K562 (cell line): ENCODE data around the gene KCTD17. TPM values are rescaled to one million over a fixed set of nuclear protein-coding genes. Genes with fewer than 3 reads are reported as not detected.

Experiments used
- ATAC-seq: fragments of 200-7000 bp; cut with Tn5 transposase; 3 replicates; pipeline ENCODE4 v1.9.1; 2020; ENCODE audit warnings: moderate library complexity
- BruUV-seq: library from RNA; stranded (reverse); fragments of 400-500 nt; replicated peaks from 2 replicates; lab custom pipeline; 2021; lab: Mats Ljungman, UMichigan
- CTCF ChIA-PET: fragments of 300-600 bp; formaldehyde crosslinking; extraction: SDS; loops from one replicate; lab custom pipeline; 2021; ENCODE audit warnings: low intra/inter-chr PET ratio; lab: Yijun Ruan, JAX
- POLR2A ChIA-PET: fragments of 300-600, 350-650 bp; sonication (Branson Sonifier 250); formaldehyde crosslinking; extraction: SDS; loops from one replicate; lab custom pipeline; 2021; ENCODE audit warnings: antibody characterized with exemption, inconsistent platforms; lab: Yijun Ruan, JAX
- DNase-seq, 4 experiments: peaks; one replicate each; pipeline versions ENCODE4 v3.0.0 to v3.0.0-alpha.2; 2011 to 2018; ENCODE audit warnings: low spot score in 3 of 4, mixed read lengths in 3 of 4; ENCODE audit errors: extremely low read depth in 1 of 4
- FAIRE-seq: peaks from 2 replicates; lab custom pipeline; 2011; peaks lifted over from hg19 to GRCh38; lab: Jason Lieb, UNC
- H2AFZ ChIP-seq: 2 replicates; pipeline ENCODE4 v1.6.0; 2011; ENCODE audit warnings: low read depth, low read length, control low read depth, inconsistent platforms
- H3K27ac ChIP-seq: fragments of 200-600 bp; 3 replicates; pipeline ENCODE4 v1.8.0; 2011; ENCODE audit warnings: low read depth, mild to moderate bottlenecking, control low read depth, inconsistent platforms, low read length, moderate library complexity, mixed read lengths; ENCODE audit errors: extremely low read depth
- H3K27me3 ChIP-seq, 2 experiments: fragments of 300-600 bp in 1 of 2; 2 replicates in 1 of 2; 3 replicates in 1 of 2; pipeline versions ENCODE4 v1.6.0 to v1.8.0; 2011; ENCODE audit warnings: inconsistent platforms in 2 of 2, low read length in 2 of 2, mild to moderate bottlenecking in 1 of 2, mixed read lengths in 1 of 2, moderate library complexity in 1 of 2; ENCODE audit not compliant: control insufficient read depth in 2 of 2, insufficient read depth in 2 of 2
- H3K36me3 ChIP-seq: fragments of 300-600 bp; 3 replicates; pipeline ENCODE4 v1.8.0; 2011; ENCODE audit warnings: mild to moderate bottlenecking, low read length, inconsistent platforms; ENCODE audit not compliant: control insufficient read depth, insufficient read depth
- H3K4me1 ChIP-seq, 2 experiments: fragments of 200-600 bp in 1 of 2; replicated peaks in 1 of 2; 2 replicates in 1 of 2; 3 replicates in 1 of 2; pipeline versions ENCODE4 v1.5.1 to v1.8.0; 2011; ENCODE audit warnings: inconsistent platforms in 2 of 2, low read length in 2 of 2, mild to moderate bottlenecking in 1 of 2, mixed read lengths in 1 of 2, moderate library complexity in 1 of 2; ENCODE audit not compliant: control insufficient read depth in 2 of 2, insufficient read depth in 2 of 2
- H3K4me2 ChIP-seq: 2 replicates; pipeline ENCODE4 v1.6.1; 2011; ENCODE audit warnings: low read length, control low read depth, inconsistent platforms, mixed read lengths; ENCODE audit not compliant: insufficient read depth
- H3K4me3 ChIP-seq: fragments of 200-600 bp; sonication (generic), shearing (Covaris generic); 2 replicates; pipeline ENCODE4 v1.5.1; 2016; ENCODE audit warnings: control low read depth, inconsistent platforms
- H3K79me2 ChIP-seq: fragments of 200-600 bp; 3 replicates; pipeline ENCODE4 v1.8.0; 2011; ENCODE audit warnings: low read length, inconsistent platforms; ENCODE audit not compliant: control insufficient read depth, insufficient read depth
- H3K9ac ChIP-seq, 2 experiments: 2 replicates each; pipeline versions ENCODE4 v1.6.0 to v1.6.1; 2011; ENCODE audit warnings: low read depth in 2 of 2, low read length in 2 of 2, control low read depth in 1 of 2, inconsistent platforms in 1 of 2, mild to moderate bottlenecking in 1 of 2, mixed read lengths in 1 of 2; ENCODE audit not compliant: insufficient read depth in 1 of 2
- H3K9me1 ChIP-seq: one replicate; pipeline ENCODE4 v1.6.0; 2011; ENCODE audit warnings: inconsistent platforms, mild to moderate bottlenecking, low read length, moderate library complexity; ENCODE audit not compliant: control insufficient read depth, insufficient read depth
- H3K9me3 ChIP-seq: replicated peaks from 2 replicates; pipeline ENCODE4 v1.5.1; 2011; ENCODE audit warnings: low read depth, low read length, inconsistent platforms; ENCODE audit not compliant: control insufficient read depth, insufficient read depth
- H4K20me1 ChIP-seq: replicated peaks from 2 replicates; pipeline ENCODE4 v1.6.1; 2011; ENCODE audit warnings: low read length, inconsistent platforms, mixed read lengths; ENCODE audit not compliant: control insufficient read depth, insufficient read depth
- CBFA2T3 ChIP-seq: fragments of 450-650 bp; IDR thresholded peaks from 2 replicates; pipeline ENCODE4 v1.6.1; 2017
- CBX3 ChIP-seq, 2 experiments: IDR thresholded peaks; 1 replicate in 1 of 2; 2 replicates in 1 of 2; pipeline ENCODE4 v1.6.1; 2012; ENCODE audit warnings: inconsistent platforms in 2 of 2, low read length in 2 of 2, borderline replicate concordance in 1 of 2, control low read depth in 1 of 2
- CLOCK ChIP-seq: fragments of 250-450 bp; sonication (Bioruptor Pico); IDR thresholded peaks from 2 replicates; pipeline ENCODE4 v1.4.0; 2020; ENCODE audit warnings: mild to moderate bottlenecking, moderate library complexity, borderline replicate concordance
- GABPB1 ChIP-seq: sonication (generic); formaldehyde crosslinking; IDR thresholded peaks from 2 replicates; pipeline ENCODE4 v1.8.0; 2022; ENCODE audit warnings: mild to moderate bottlenecking, missing genetic modification reagents
- MEIS2 ChIP-seq: fragments of 450-650 bp; IDR thresholded peaks from 2 replicates; pipeline ENCODE4 v1.6.1; 2014; ENCODE audit warnings: mild to moderate bottlenecking; ENCODE audit not compliant: partially characterized antibody
- MLX ChIP-seq, 2 experiments: fragments of 450-650 bp in 1 of 2; sonication (generic) in 1 of 2; formaldehyde crosslinking; conservative IDR thresholded peaks; 2 replicates each; pipeline versions ENCODE4 v1.4.0 to v1.8.1; 2020 to 2022; ENCODE audit warnings: mild to moderate bottlenecking in 1 of 2, missing genetic modification reagents in 1 of 2
- MYNN ChIP-seq, 2 experiments: sonication (generic); formaldehyde crosslinking in 1 of 2; IDR thresholded peaks; 2 replicates each; pipeline versions ENCODE4 v1.5.0 to v1.6.1; 2016 to 2020; ENCODE audit warnings: antibody characterized with exemption in 1 of 2, missing genetic modification reagents in 1 of 2
- PHF21A ChIP-seq: fragments of 450-650 bp; IDR thresholded peaks from 2 replicates; pipeline ENCODE4 v1.6.1; 2017; ENCODE audit warnings: low read depth, borderline replicate concordance
- SIRT6 ChIP-seq: IDR thresholded peaks from one replicate; pipeline ENCODE4 v1.6.1; 2012; ENCODE audit warnings: low read depth, mild to moderate bottlenecking, control low read depth, inconsistent platforms, low read length, moderate library complexity
- WHSC1 ChIP-seq: IDR thresholded peaks from one replicate; pipeline ENCODE4 v1.6.1; 2012; ENCODE audit warnings: low read length, control low read depth, inconsistent platforms
- ZNF217 ChIP-seq: sonication (generic); formaldehyde crosslinking; IDR thresholded peaks from 2 replicates; pipeline ENCODE4 v1.8.0; 2022; ENCODE audit warnings: mild to moderate bottlenecking, missing genetic modification reagents
- WGBS: fragments of 100-300 bp; shearing (Covaris generic); methylation state at CpG from one replicate; pipeline ENCODE4 v1.1.6; 2016; ENCODE audit warnings: low coverage, mixed read lengths; ENCODE audit not compliant: insufficient coverage; ENCODE audit errors: missing lambda C conversion rate; 5-methylcytosine and 5-hydroxymethylcytosine counted together
- in situ Hi-C: fragments of 300-500 bp; cut with MboI; formaldehyde crosslinking; loops from 4 replicates; pipeline ENCODE4 v1.15.0; 2018; ENCODE audit warnings: inconsistent platforms, mixed read lengths
- intact Hi-C: fragments of 100-400 bp; cut with micrococcal nuclease; formaldehyde crosslinking; loops from 2 replicates; pipeline ENCODE4 v1.14.2; 2022
- polyA plus RNA-seq, 8 experiments: library from polyadenylated mRNA; depleted of rRNA in 4 of 8; stranded (reverse) in 5 of 8; unstranded in 3 of 8; fragments of >200 nt; fragmentation: Nextera tagmentation in 2 of 8; fragmentation: Illumina TruSeq in 1 of 8; extraction: Ambion mirVana in 2 of 8; extraction: Trizol in 1 of 8; gene quantifications; 2 replicates each; pipeline versions ENCODE4 v1.2.1 to v1.2.3, GENCODE V29; 2011 to 2014; ENCODE audit warnings: inconsistent platforms in 1 of 8, missing spikeins in 1 of 8
- total RNA-seq, 7 experiments: library from RNA; depleted of rRNA in 6 of 7; stranded (reverse); fragments of >200 nt in 6 of 7; fragmentation: Illumina TruSeq in 2 of 7; extraction: Trizol in 2 of 7; gene quantifications; 2 replicates each; pipeline versions ENCODE4 v1.2.1 to v1.2.3, GENCODE V29; 2011 to 2021; ENCODE audit warnings: low replicate concordance in 1 of 7
- TF ChIP-seq, protein P1 (sequence below): sonication (generic); formaldehyde crosslinking; IDR thresholded peaks from 2 replicates; pipeline ENCODE4 v1.4.0; 2020; ENCODE audit warnings: mild to moderate bottlenecking, missing genetic modification reagents

Gene KCTD17
- total and polyA plus RNA-seq, 9 of the 15 experiments (the other 6 are each of a cell fraction or from before 2014, with no cell fraction given): 0.22 to 0.90 (median 0.49) TPM; not detected in 2

DNA sequence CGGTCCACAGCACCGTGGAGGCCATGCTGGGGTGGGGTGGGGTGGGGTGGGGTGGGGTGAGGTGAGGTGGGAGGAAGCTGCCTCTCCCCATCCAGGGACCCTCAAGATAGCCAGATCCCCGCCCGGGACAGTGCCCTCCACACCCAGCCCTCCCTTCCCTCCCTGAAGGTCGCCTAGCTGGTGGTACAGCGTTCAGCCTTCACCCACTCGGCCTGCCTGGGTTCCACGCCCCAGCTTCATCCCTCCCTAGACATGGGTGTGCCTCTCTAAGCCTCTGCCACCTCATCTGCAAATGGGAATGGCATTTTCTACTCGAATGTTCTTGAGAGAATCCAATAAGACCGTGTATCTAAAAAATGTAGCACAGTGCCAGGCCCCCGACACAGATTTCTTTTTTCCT lies 17.8 kb downstream of the KCTD17 start (continued):
- no peak for TF ChIP-seq MLX (CRISPR knock-in tag; conservative IDR thresholded peaks at IDR 0.05)
- TF ChIP-seq SIRT6: no peak
- no peak for TF ChIP-seq MYNN (IDR thresholded peaks at IDR 0.05)
- TF ChIP-seq MYNN (CRISPR knock-in tag; IDR thresholded peaks at IDR 0.05): no peak
- TF ChIP-seq CBFA2T3: no peak
- no peak for TF ChIP-seq GABPB1 (CRISPR knock-in tag)
- no peak for TF ChIP-seq WHSC1
- no peak for TF ChIP-seq MEIS2

- no peaks in the 10 kb centered on the region for H3K9me1 ChIP-seq
- no peaks in the 10 kb centered on the region; the same call in 1 of the 2 replicates for H3K9me3 ChIP-seq
- ATAC-seq (no peak), DNase-seq (no peak), FAIRE-seq (no peak)
- CTCF ChIA-PET: no interaction called here
- no peak overlapping the region for H3K4me2 ChIP-seq
- no peak overlapping the region for H3K27ac ChIP-seq
- no peaks in the 10 kb centered on the region for H3K36me3 ChIP-seq
- TF ChIP-seq, protein P1, sequence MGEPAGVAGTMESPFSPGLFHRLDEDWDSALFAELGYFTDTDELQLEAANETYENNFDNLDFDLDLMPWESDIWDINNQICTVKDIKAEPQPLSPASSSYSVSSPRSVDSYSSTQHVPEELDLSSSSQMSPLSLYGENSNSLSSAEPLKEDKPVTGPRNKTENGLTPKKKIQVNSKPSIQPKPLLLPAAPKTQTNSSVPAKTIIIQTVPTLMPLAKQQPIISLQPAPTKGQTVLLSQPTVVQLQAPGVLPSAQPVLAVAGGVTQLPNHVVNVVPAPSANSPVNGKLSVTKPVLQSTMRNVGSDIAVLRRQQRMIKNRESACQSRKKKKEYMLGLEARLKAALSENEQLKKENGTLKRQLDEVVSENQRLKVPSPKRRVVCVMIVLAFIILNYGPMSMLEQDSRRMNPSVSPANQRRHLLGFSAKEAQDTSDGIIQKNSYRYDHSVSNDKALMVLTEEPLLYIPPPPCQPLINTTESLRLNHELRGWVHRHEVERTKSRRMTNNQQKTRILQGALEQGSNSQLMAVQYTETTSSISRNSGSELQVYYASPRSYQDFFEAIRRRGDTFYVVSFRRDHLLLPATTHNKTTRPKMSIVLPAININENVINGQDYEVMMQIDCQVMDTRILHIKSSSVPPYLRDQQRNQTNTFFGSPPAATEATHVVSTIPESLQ (CRISPR knock-in tag): no peak
- no peak for TF ChIP-seq CLOCK (CRISPR knock-in tag)
- no peak for TF ChIP-seq ZNF217 (CRISPR knock-in tag)
- TF ChIP-seq PHF21A: no peak
- no peak for TF ChIP-seq CBX3 (IDR thresholded peaks at IDR 0.05; ENCODE audit: borderline replicate concordance in 1 of 2, low read length in 2 of 2)
- no peak overlapping the region for H2AFZ ChIP-seq
- no peak overlapping the region for H3K9ac ChIP-seq
- POLR2A ChIA-PET: no interaction called here
- WGBS: 2% methylated on average over 9 of the region's 9 CpGs
- H3K79me2 ChIP-seq: no peaks in the 10 kb centered on the region
- in situ Hi-C loops (no loop called here), intact Hi-C loops (no loop called here)
- no peak overlapping the region for H3K4me3 ChIP-seq
- BruUV-seq: no TSS peak
- no peaks in the 10 kb centered on the region for H3K4me1 ChIP-seq
- peaks cover 0 to 44% of the 10 kb centered on the region in 2 experiments; a peak in 4 of 5 replicates for H3K27me3 ChIP-seq
- no peaks in the 10 kb centered on the region for H4K20me1 ChIP-seq
Observed at GRCh38 chr22:37069719-37070118, 18.2 kb downstream of the KCTD17 start.
